C4-2B (cell line): ENCODE data around the gene MID1.

ENCODE experiments used
- CTCF ChIP-seq: fragments of 450-650 bp; conservative IDR thresholded peaks from 2 replicates; pipeline ENCODE4 v1.5.1; 2017; ENCODE audit warnings: mild to moderate bottlenecking
- ZFX ChIP-seq: fragments of 450-650 bp; IDR thresholded peaks from 2 replicates; pipeline ENCODE4 v1.6.1; 2017

- TF ChIP-seq CTCF (no peak), ZFX (no peak)
These were observed 149.0 kb downstream of the MID1 start for GRCh38 chrX:10471418-10471817.
